ENCODE measurements around the gene PCOLCE2. TPM values are rescaled to one million over a fixed set of nuclear protein-coding genes. Genes with fewer than 3 reads are reported as not detected.

Gene PCOLCE2
- total and polyA plus RNA-seq, 2 donors (not counting 1 experiment from before 2014, with no cell fraction given): 4.8 to 26.3 TPM

DNA sequence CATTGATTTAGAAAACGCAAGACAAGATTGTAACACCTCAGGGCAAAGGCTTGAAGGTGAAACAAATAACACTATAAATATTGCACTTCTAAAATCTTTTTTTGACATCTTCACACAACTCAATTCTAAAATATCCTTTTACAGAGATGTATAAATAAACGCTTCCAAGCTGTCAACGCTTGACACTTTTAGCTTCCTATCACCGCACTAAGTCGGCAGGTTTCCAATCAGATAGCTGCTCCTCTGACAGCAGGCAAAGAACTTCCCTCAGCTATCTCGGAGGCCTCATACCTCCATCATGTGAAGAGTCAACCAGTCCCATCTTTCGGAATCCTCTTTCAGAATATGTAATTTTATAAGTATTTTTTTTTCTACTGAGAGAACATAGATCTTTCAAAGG, 71.0 kb downstream of the PCOLCE2 start:
- no peak overlapping the region for H3K4me3 ChIP-seq (replicated peaks in 1 of 4; ENCODE audit: control extremely low read depth in 1 of 4, insufficient read depth in 1 of 4, low read depth in 3 of 4, low read length in 4 of 4)
- no peaks in the 10 kb centered on the region for H3K4me1 ChIP-seq (ENCODE audit: control insufficient read depth, extremely low read depth, insufficient read depth, low read length)
- no peaks in the 10 kb centered on the region for H3K79me2 ChIP-seq (ENCODE audit: control insufficient read depth, insufficient read depth, low read length)
- no peaks in the 10 kb centered on the region for H3K9me3 ChIP-seq (ENCODE audit: control insufficient read depth, insufficient read depth, low read depth, low read length)
- H4K20me1 ChIP-seq (ENCODE audit: control insufficient read depth, extremely low read depth, insufficient read depth, low read length): no peaks in the 10 kb centered on the region
- no peaks in the 10 kb centered on the region for H3K27me3 ChIP-seq (ENCODE audit: control insufficient read depth, insufficient read depth, low read length)
- H3K9ac ChIP-seq (ENCODE audit: insufficient read depth, low read length): no peak overlapping the region
- H3K27ac ChIP-seq (ENCODE audit: insufficient read depth, low read length): no peak overlapping the region
- H3K36me3 ChIP-seq (ENCODE audit: control insufficient read depth, insufficient read depth, low read length): no peaks in the 10 kb centered on the region
- H3K4me2 ChIP-seq (ENCODE audit: extremely low read depth, insufficient read depth, low read length): no peak overlapping the region
- TF ChIP-seq EZH2 (IDR thresholded peaks at IDR 0.05; ENCODE audit: low read length, missing control alignments): no peak
- TF ChIP-seq, protein P1, sequence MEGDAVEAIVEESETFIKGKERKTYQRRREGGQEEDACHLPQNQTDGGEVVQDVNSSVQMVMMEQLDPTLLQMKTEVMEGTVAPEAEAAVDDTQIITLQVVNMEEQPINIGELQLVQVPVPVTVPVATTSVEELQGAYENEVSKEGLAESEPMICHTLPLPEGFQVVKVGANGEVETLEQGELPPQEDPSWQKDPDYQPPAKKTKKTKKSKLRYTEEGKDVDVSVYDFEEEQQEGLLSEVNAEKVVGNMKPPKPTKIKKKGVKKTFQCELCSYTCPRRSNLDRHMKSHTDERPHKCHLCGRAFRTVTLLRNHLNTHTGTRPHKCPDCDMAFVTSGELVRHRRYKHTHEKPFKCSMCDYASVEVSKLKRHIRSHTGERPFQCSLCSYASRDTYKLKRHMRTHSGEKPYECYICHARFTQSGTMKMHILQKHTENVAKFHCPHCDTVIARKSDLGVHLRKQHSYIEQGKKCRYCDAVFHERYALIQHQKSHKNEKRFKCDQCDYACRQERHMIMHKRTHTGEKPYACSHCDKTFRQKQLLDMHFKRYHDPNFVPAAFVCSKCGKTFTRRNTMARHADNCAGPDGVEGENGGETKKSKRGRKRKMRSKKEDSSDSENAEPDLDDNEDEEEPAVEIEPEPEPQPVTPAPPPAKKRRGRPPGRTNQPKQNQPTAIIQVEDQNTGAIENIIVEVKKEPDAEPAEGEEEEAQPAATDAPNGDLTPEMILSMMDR (conservative IDR thresholded peaks at IDR 0.05 in 1 of 2, IDR thresholded peaks at IDR 0.05 in 1 of 2; ENCODE audit: low read depth in 1 of 2, low read length in 2 of 2): no peak
- DNase-seq (ENCODE audit: low read depth in 2 of 2): no peak
- no peak overlapping the region for H2AFZ ChIP-seq (ENCODE audit: low read length)

DNA sequence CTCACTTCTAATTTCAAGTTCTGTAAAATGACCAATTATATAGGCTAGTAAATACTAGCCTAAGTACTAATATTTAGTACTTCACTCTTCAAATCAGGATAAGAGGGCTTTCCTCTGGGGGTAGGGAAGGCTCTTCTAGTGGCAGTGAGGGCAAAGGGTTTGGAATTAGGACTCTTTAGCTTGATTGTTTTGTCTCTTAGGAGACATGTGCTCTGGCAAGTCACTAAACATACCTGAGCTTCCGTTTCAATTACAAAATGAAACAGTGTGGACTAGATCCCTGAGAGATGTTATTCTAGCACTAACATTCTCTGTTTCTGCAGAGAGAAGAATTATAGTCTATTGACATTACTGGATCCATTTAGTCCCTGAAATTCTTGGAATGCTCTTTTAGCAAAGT, 71.5 kb downstream of the PCOLCE2 start:
- TF ChIP-seq, protein P1 (conservative IDR thresholded peaks at IDR 0.05 in 1 of 2, IDR thresholded peaks at IDR 0.05 in 1 of 2; ENCODE audit: low read depth in 1 of 2, low read length in 2 of 2): no peak
- TF ChIP-seq EZH2 (IDR thresholded peaks at IDR 0.05; ENCODE audit: low read length, missing control alignments): no peak
- DNase-seq (ENCODE audit: low read depth in 2 of 2): no peak
- Histone ChIP-seq H3K4me3 (replicated peaks in 1 of 4; ENCODE audit: control extremely low read depth in 1 of 4, insufficient read depth in 1 of 4, low read depth in 3 of 4, low read length in 4 of 4) (no peak overlapping the region), H3K4me1 (ENCODE audit: control insufficient read depth, extremely low read depth, insufficient read depth, low read length) (no peaks in the 10 kb centered on the region), H3K9me3 (ENCODE audit: control insufficient read depth, insufficient read depth, low read depth, low read length) (no peaks in the 10 kb centered on the region), H3K27ac (ENCODE audit: insufficient read depth, low read length) (no peak overlapping the region), H3K9ac (ENCODE audit: insufficient read depth, low read length) (no peak overlapping the region), H3K36me3 (ENCODE audit: control insufficient read depth, insufficient read depth, low read length) (no peaks in the 10 kb centered on the region), H3K4me2 (ENCODE audit: extremely low read depth, insufficient read depth, low read length) (no peak overlapping the region), H3K79me2 (ENCODE audit: control insufficient read depth, insufficient read depth, low read length) (no peaks in the 10 kb centered on the region), H2AFZ (ENCODE audit: low read length) (no peak overlapping the region), H3K27me3 (ENCODE audit: control insufficient read depth, insufficient read depth, low read length) (no peaks in the 10 kb centered on the region), H4K20me1 (ENCODE audit: control insufficient read depth, extremely low read depth, insufficient read depth, low read length) (no peaks in the 10 kb centered on the region)

DNA sequence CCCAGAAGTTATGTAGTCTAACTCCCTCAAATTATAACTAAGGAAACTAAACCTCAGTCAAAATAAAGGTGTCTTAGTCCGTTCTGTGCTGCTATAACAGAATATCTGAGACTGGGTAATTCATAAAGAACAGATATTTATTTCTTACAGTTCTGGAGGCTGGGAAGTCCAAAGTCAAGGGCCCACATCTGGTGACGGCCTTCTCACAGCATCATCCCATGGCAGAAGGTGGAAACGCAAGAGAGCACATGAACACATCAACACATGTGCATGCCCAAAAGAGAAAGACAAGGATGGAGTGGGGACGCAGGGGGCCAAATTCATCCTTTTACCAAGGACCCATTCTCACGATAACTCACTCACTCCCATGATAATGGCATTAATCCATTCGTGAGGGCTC, 73.1 kb downstream of the PCOLCE2 start:
- DNase-seq (ENCODE audit: low read depth in 2 of 2): no peak
- no peak overlapping the region for H2AFZ ChIP-seq (ENCODE audit: low read length)
- H3K36me3 ChIP-seq (ENCODE audit: control insufficient read depth, insufficient read depth, low read length): no peaks in the 10 kb centered on the region
- H3K27ac ChIP-seq (ENCODE audit: insufficient read depth, low read length): no peak overlapping the region
- TF ChIP-seq, protein P1 (conservative IDR thresholded peaks at IDR 0.05 in 1 of 2, IDR thresholded peaks at IDR 0.05 in 1 of 2; ENCODE audit: low read depth in 1 of 2, low read length in 2 of 2): no peak
- TF ChIP-seq EZH2 (IDR thresholded peaks at IDR 0.05; ENCODE audit: low read length, missing control alignments): no peak
- H3K27me3 ChIP-seq (ENCODE audit: control insufficient read depth, insufficient read depth, low read length): no peaks in the 10 kb centered on the region
- H3K4me2 ChIP-seq (ENCODE audit: extremely low read depth, insufficient read depth, low read length): no peak overlapping the region
- H3K9ac ChIP-seq (ENCODE audit: insufficient read depth, low read length): no peak overlapping the region
- H4K20me1 ChIP-seq (ENCODE audit: control insufficient read depth, extremely low read depth, insufficient read depth, low read length): no peaks in the 10 kb centered on the region
- H3K79me2 ChIP-seq (ENCODE audit: control insufficient read depth, insufficient read depth, low read length): no peaks in the 10 kb centered on the region
- no peaks in the 10 kb centered on the region for H3K9me3 ChIP-seq (ENCODE audit: control insufficient read depth, insufficient read depth, low read depth, low read length)
- no peak overlapping the region for H3K4me3 ChIP-seq (replicated peaks in 1 of 4; ENCODE audit: control extremely low read depth in 1 of 4, insufficient read depth in 1 of 4, low read depth in 3 of 4, low read length in 4 of 4)
- H3K4me1 ChIP-seq (ENCODE audit: control insufficient read depth, extremely low read depth, insufficient read depth, low read length): no peaks in the 10 kb centered on the region
